Epidermal melanocyte (primary cell): ENCODE data around the gene STOX2.

Source experiments
- DNase-seq: peaks from one replicate; pipeline ENCODE4 v3.0.0; 2011; ENCODE audit warnings: low spot score; ENCODE audit not compliant: insufficient read length

STOX2 gene

GRCh38 chr4:184067931-184068554 lies 162.9 kb downstream of the STOX2 start:
- no peak for DNase-seq
